K562 (cell line): ENCODE data around the gene CRYZL1. TPM values are rescaled to one million over a fixed set of nuclear protein-coding genes. Genes with fewer than 3 reads are reported as not detected.

ENCODE experiments used
- BRD4 ChIP-seq: fragments of 200-600 bp; sonication (generic); IDR thresholded peaks from 2 replicates; pipeline ENCODE4 v1.6.1; 2017; ENCODE audit warnings: inconsistent platforms
- DMBX1 ChIP-seq: fragments of 250-450 bp; sonication (Bioruptor Pico); IDR thresholded peaks from 2 replicates; pipeline ENCODE4 v1.8.0; 2022; ENCODE audit warnings: inconsistent platforms, mild to moderate bottlenecking, moderate library complexity, borderline replicate concordance
- FOXJ3 ChIP-seq: sonication (generic); formaldehyde crosslinking; IDR thresholded peaks from 2 replicates; pipeline ENCODE4 v1.4.0; 2020; ENCODE audit warnings: mild to moderate bottlenecking, missing genetic modification reagents
- GTF2F1 ChIP-seq: IDR thresholded peaks from 2 replicates; pipeline ENCODE4 v1.6.1; 2011; ENCODE audit warnings: low read depth, low read length, improper control_type of control experiment
- HCFC1 ChIP-seq: IDR thresholded peaks from 2 replicates; pipeline ENCODE4 v1.6.1; 2012; ENCODE audit warnings: low read depth, low read length, improper control_type of control experiment
- HIVEP1 ChIP-seq: fragments of 250-450 bp; sonication (Bioruptor Pico); IDR thresholded peaks from 2 replicates; pipeline ENCODE4 v1.4.0; 2020; ENCODE audit warnings: mild to moderate bottlenecking
- LARP7 ChIP-seq: fragments of 450-650 bp; IDR thresholded peaks from 2 replicates; pipeline ENCODE4 v1.6.1; 2016
- NONO ChIP-seq, 2 experiments: fragments of 200-400 bp in 1 of 2; fragments of 450-650 bp in 1 of 2; formaldehyde crosslinking in 1 of 2; IDR thresholded peaks; 2 replicates each; pipeline ENCODE4 v1.6.1; 2017; ENCODE audit warnings: low read depth in 2 of 2, mild to moderate bottlenecking in 2 of 2, moderate library complexity in 2 of 2, low read length in 1 of 2
- NR2C2 ChIP-seq, 2 experiments: fragments of 200-800 bp in 1 of 2; sonication (Bioruptor generic) in 1 of 2; sonication (generic) in 1 of 2; formaldehyde crosslinking in 1 of 2; IDR thresholded peaks; 2 replicates each; pipeline versions ENCODE4 v1.6.1 to v1.8.0; 2016 to 2022; ENCODE audit warnings: mild to moderate bottlenecking in 1 of 2, missing compliant biosample characterization in 1 of 2, missing genetic modification characterization in 1 of 2, missing genetic modification reagents in 1 of 2
- POLR2B ChIP-seq: fragments of 450-650 bp; IDR thresholded peaks from 2 replicates; pipeline ENCODE4 v1.6.1; 2018; ENCODE audit warnings: low read depth; ENCODE audit not compliant: partially characterized antibody
- RNF2 ChIP-seq: sonication (generic); IDR thresholded peaks from 2 replicates; pipeline ENCODE4 v1.6.1; 2016
- VEZF1 ChIP-seq: fragments of 200-800 bp; sonication (Bioruptor generic); IDR thresholded peaks from 2 replicates; pipeline ENCODE4 v1.6.1; 2017; ENCODE audit warnings: missing genetic modification characterization, missing compliant biosample characterization
- ZNF24 ChIP-seq: fragments of 450-650 bp; IDR thresholded peaks from 2 replicates; pipeline ENCODE4 v1.6.1; 2016
- polyA plus RNA-seq, 8 experiments: library from polyadenylated mRNA; depleted of rRNA in 4 of 8; stranded (reverse) in 5 of 8; unstranded in 3 of 8; fragments of >200 nt; fragmentation: Nextera tagmentation in 2 of 8; fragmentation: Illumina TruSeq in 1 of 8; extraction: Ambion mirVana in 2 of 8; extraction: Trizol in 1 of 8; gene quantifications; 2 replicates each; pipeline versions ENCODE4 v1.2.1 to v1.2.3, GENCODE V29; 2011 to 2014; ENCODE audit warnings: inconsistent platforms in 1 of 8, missing spikeins in 1 of 8
- total RNA-seq, 7 experiments: library from RNA; depleted of rRNA in 6 of 7; stranded (reverse); fragments of >200 nt in 6 of 7; fragmentation: Illumina TruSeq in 2 of 7; extraction: Trizol in 2 of 7; gene quantifications; 2 replicates each; pipeline versions ENCODE4 v1.2.1 to v1.2.3, GENCODE V29; 2011 to 2021; ENCODE audit warnings: low replicate concordance in 1 of 7
- TF ChIP-seq, protein P1 (sequence below), 2 experiments: IDR thresholded peaks; 2 replicates each; pipeline ENCODE4 v1.6.1; 2012; ENCODE audit warnings: improper control_type of control experiment in 2 of 2, low read depth in 2 of 2, low read length in 2 of 2, borderline replicate concordance in 1 of 2
- TF ChIP-seq, protein P2 (sequence below), 2 experiments: fragments of 450-650 bp; IDR thresholded peaks; 2 replicates each; pipeline ENCODE4 v1.6.1; 2016
- TF ChIP-seq, protein P3 (sequence below): fragments of 450-650 bp; formaldehyde crosslinking; IDR thresholded peaks from 2 replicates; pipeline ENCODE4 v1.4.0; 2022; ENCODE audit warnings: mild to moderate bottlenecking, moderate library complexity

The CRYZL1 gene
- total and polyA plus RNA-seq, 9 of the 15 experiments (the other 6 are each of a cell fraction or from before 2014, with no cell fraction given) = 19.9 to 98.2 (median 39.2) TPM

DNA sequence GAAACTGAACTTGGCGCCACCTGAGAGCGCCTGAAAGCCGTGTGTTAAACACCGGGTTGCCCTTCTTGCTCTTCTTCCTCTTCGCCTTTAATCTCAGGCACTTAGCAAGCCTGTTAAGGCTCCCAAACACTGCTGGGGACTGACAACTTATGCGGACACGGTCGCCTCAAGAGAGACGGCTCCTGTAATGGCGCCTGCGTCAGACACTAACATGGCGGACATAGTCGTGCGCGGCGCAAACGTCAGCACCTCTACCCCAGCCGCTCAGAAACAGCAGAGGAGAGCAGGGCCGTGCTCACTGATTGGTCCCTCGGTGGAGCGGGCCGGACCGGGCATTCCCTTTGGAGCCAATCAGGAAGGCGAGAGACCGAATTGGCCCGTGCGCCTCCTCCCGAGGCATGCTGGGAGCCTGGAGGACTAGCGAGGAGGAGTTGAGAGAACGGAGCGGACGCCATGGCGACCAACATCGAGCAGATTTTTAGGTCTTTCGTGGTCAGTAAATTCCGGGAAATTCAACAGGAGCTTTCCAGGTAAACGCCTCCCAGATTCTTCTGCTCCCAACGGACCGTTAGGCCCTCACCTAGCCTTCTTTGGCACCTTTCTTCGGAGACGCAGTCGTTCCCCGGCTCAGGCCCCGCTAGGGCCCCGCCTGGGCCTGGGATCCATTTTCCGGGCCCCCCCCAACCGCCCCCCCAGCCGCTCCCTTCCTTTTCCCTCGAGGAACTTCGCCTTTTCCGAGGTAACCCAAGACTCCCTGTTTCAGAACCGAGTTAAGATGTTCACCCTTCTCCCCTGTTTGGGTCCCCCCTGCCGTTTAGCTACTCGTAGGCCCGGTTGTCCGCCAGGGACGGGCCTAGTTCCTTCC lies 98.7 kb downstream of the CRYZL1 start, which contains the start of gene SON (continued):
- TF ChIP-seq, protein P1, sequence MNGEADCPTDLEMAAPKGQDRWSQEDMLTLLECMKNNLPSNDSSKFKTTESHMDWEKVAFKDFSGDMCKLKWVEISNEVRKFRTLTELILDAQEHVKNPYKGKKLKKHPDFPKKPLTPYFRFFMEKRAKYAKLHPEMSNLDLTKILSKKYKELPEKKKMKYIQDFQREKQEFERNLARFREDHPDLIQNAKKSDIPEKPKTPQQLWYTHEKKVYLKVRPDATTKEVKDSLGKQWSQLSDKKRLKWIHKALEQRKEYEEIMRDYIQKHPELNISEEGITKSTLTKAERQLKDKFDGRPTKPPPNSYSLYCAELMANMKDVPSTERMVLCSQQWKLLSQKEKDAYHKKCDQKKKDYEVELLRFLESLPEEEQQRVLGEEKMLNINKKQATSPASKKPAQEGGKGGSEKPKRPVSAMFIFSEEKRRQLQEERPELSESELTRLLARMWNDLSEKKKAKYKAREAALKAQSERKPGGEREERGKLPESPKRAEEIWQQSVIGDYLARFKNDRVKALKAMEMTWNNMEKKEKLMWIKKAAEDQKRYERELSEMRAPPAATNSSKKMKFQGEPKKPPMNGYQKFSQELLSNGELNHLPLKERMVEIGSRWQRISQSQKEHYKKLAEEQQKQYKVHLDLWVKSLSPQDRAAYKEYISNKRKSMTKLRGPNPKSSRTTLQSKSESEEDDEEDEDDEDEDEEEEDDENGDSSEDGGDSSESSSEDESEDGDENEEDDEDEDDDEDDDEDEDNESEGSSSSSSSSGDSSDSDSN (IDR thresholded peaks at IDR 0.05; ENCODE audit: borderline replicate concordance in 1 of 2, low read depth in 2 of 2, low read length in 2 of 2) = peak in 1 of 2 experiments; percentile 71; a peak in 2 of 4 replicates
- TF ChIP-seq, protein P2, sequence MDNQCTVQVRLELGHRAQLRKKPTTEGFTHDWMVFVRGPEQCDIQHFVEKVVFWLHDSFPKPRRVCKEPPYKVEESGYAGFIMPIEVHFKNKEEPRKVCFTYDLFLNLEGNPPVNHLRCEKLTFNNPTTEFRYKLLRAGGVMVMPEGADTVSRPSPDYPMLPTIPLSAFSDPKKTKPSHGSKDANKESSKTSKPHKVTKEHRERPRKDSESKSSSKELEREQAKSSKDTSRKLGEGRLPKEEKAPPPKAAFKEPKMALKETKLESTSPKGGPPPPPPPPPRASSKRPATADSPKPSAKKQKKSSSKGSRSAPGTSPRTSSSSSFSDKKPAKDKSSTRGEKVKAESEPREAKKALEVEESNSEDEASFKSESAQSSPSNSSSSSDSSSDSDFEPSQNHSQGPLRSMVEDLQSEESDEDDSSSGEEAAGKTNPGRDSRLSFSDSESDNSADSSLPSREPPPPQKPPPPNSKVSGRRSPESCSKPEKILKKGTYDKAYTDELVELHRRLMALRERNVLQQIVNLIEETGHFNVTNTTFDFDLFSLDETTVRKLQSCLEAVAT (IDR thresholded peaks at IDR 0.05) = peak in 1 of 2 experiments; percentile 73; a peak in 2 of 4 replicates
- peak; percentile 100 for TF ChIP-seq VEZF1 (CRISPR knock-in tag)
- TF ChIP-seq NONO (IDR thresholded peaks at IDR 0.05; ENCODE audit: low read depth in 2 of 2, low read length in 1 of 2) = no peak
- TF ChIP-seq BRD4 = peak; percentile 99
- 0 out of 2 replicates have a peak, but pooled peaks have one; percentile 90 for TF ChIP-seq GTF2F1
- TF ChIP-seq, protein P3, sequence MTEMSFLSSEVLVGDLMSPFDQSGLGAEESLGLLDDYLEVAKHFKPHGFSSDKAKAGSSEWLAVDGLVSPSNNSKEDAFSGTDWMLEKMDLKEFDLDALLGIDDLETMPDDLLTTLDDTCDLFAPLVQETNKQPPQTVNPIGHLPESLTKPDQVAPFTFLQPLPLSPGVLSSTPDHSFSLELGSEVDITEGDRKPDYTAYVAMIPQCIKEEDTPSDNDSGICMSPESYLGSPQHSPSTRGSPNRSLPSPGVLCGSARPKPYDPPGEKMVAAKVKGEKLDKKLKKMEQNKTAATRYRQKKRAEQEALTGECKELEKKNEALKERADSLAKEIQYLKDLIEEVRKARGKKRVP = peak; percentile 15; the same call in 1 of the 2 replicates
- peak; percentile 63; the same call in 1 of the 2 replicates for TF ChIP-seq HIVEP1 (CRISPR knock-in tag)
- TF ChIP-seq HCFC1 = peak; percentile 71
- TF ChIP-seq POLR2B = peak; percentile 94
- TF ChIP-seq FOXJ3 (CRISPR knock-in tag) = no peak
- no peak for TF ChIP-seq NR2C2 (CRISPR knock-in tag; IDR thresholded peaks at IDR 0.05)
- TF ChIP-seq NR2C2 (tag; IDR thresholded peaks at IDR 0.05) = peak; percentile 82
- 0 out of 2 replicates have a peak, but pooled peaks have one; percentile 11 for TF ChIP-seq ZNF24
- TF ChIP-seq RNF2 = peak; percentile 48
- peak; percentile 38; the same call in 1 of the 2 replicates for TF ChIP-seq DMBX1 (CRISPR knock-in tag)
- peak; percentile 75; the same call in 1 of the 2 replicates for TF ChIP-seq LARP7
